A549 (cell line): ENCODE measurements around the gene OGDH. TPM values are rescaled to one million over a fixed set of nuclear protein-coding genes. Genes with fewer than 3 reads are reported as not detected.

Experiments
- BHLHE40 ChIP-seq: IDR thresholded peaks from 2 replicates; pipeline ENCODE4 v1.6.1; 2012; ENCODE audit warnings: low read depth, low read length, inconsistent platforms
- CBX8 ChIP-seq: fragments of 200-600 bp; sonication (generic); IDR thresholded peaks from 2 replicates; pipeline ENCODE4 v1.6.1; 2016
- CHD4 ChIP-seq: fragments of 200-600 bp; sonication (generic); IDR thresholded peaks from 2 replicates; pipeline ENCODE4 v1.6.1; 2016; ENCODE audit warnings: antibody characterized with exemption, mild to moderate bottlenecking, borderline replicate concordance
- EHF ChIP-seq: fragments of 250-450 bp; sonication (Bioruptor Pico); IDR thresholded peaks from 2 replicates; pipeline ENCODE4 v1.5.0; 2020; ENCODE audit warnings: mild to moderate bottlenecking
- EP300 ChIP-seq, 2 experiments: fragments of >200 bp; sonication (Bioruptor Twin); formaldehyde crosslinking; IDR thresholded peaks; 2 replicates in 1 of 2; 3 replicates in 1 of 2; pipeline ENCODE4 v1.6.1; 2016 to 2017
- FOSB ChIP-seq: fragments of 250-450 bp; sonication (Bioruptor Pico); IDR thresholded peaks from 2 replicates; pipeline ENCODE4 v1.5.0; 2020; ENCODE audit warnings: mild to moderate bottlenecking, moderate library complexity
- FOSL2 ChIP-seq, 2 experiments: fragments of 450-650 bp in 1 of 2; fragments of >200 bp in 1 of 2; sonication (Bioruptor Twin) in 1 of 2; formaldehyde crosslinking; IDR thresholded peaks; 2 replicates each; pipeline versions ENCODE4 v1.5.0 to v1.6.1; 2016 to 2020; ENCODE audit warnings: mild to moderate bottlenecking in 1 of 2, moderate library complexity in 1 of 2
- FOXS1 ChIP-seq: fragments of 250-450 bp; sonication (Bioruptor Pico); IDR thresholded peaks from 2 replicates; pipeline ENCODE4 v1.5.0; 2020; ENCODE audit warnings: mild to moderate bottlenecking, moderate library complexity
- GATA3 ChIP-seq: IDR thresholded peaks from 2 replicates; pipeline ENCODE4 v1.6.1; 2012; ENCODE audit warnings: borderline replicate concordance
- HDAC2 ChIP-seq: fragments of 200-600 bp; sonication (generic); IDR thresholded peaks from 2 replicates; pipeline ENCODE4 v1.6.1; 2016
- HOXB5 ChIP-seq: fragments of 250-450 bp; sonication (Bioruptor Pico); IDR thresholded peaks from 2 replicates; pipeline ENCODE4 v1.5.0; 2020; ENCODE audit warnings: mild to moderate bottlenecking, moderate library complexity
- JUNB ChIP-seq: fragments of >200 bp; sonication (Bioruptor Twin); formaldehyde crosslinking; IDR thresholded peaks from 2 replicates; pipeline ENCODE4 v1.6.1; 2016
- KDM5A ChIP-seq: fragments of 200-600 bp; sonication (generic); IDR thresholded peaks from 2 replicates; pipeline ENCODE4 v1.6.1; 2016; ENCODE audit warnings: antibody characterized with exemption, mild to moderate bottlenecking
- MAFK ChIP-seq: fragments of 450-650 bp; IDR thresholded peaks from 2 replicates; pipeline ENCODE4 v1.6.1; 2014; ENCODE audit not compliant: partially characterized antibody
- MYC ChIP-seq: IDR thresholded peaks from 2 replicates; pipeline ENCODE4 v1.6.1; 2012; ENCODE audit warnings: mild to moderate bottlenecking, inconsistent platforms, low read length, improper control_type of control experiment, borderline replicate concordance
- NR3C1 ChIP-seq: fragments of >200 bp; sonication (Bioruptor Twin); formaldehyde crosslinking; IDR thresholded peaks from 3 replicates; pipeline ENCODE4 v1.6.1; 2017
- POLR2A ChIP-seq: IDR thresholded peaks from 2 replicates; pipeline ENCODE4 v1.6.1; 2012; ENCODE audit warnings: mild to moderate bottlenecking, low read length
- POLR2AphosphoS2 ChIP-seq: conservative IDR thresholded peaks from 2 replicates; pipeline ENCODE4 v1.6.1; 2012; ENCODE audit warnings: low read length, improper control_type of control experiment, inconsistent platforms
- RAD21 ChIP-seq, 2 experiments: fragments of >200 bp in 1 of 2; sonication (Bioruptor Twin) in 1 of 2; formaldehyde crosslinking in 1 of 2; IDR thresholded peaks in 1 of 2; conservative IDR thresholded peaks in 1 of 2; 2 replicates in 1 of 2; 3 replicates in 1 of 2; pipeline ENCODE4 v1.6.1; 2012 to 2018; ENCODE audit warnings: inconsistent platforms in 1 of 2
- RARB ChIP-seq: fragments of 250-450 bp; sonication (Bioruptor Pico); IDR thresholded peaks from 2 replicates; pipeline ENCODE4 v1.8.0; 2021; ENCODE audit warnings: mild to moderate bottlenecking, moderate library complexity
- RCOR1 ChIP-seq: fragments of 150-350 bp; IDR thresholded peaks from 2 replicates; pipeline ENCODE4 v1.6.1; 2014; ENCODE audit warnings: antibody characterized with exemption, low read length, low read depth
- SMC3 ChIP-seq: fragments of >200 bp; sonication (Bioruptor Twin); formaldehyde crosslinking; IDR thresholded peaks from 3 replicates; pipeline ENCODE4 v1.6.1; 2018; ENCODE audit warnings: inconsistent platforms
- TFCP2L1 ChIP-seq: fragments of 250-450 bp; sonication (Bioruptor Pico); IDR thresholded peaks from 2 replicates; pipeline ENCODE4 v1.5.0; 2021; ENCODE audit warnings: mild to moderate bottlenecking
- ZNF302 ChIP-seq: fragments of 250-450 bp; sonication (Bioruptor Pico); IDR thresholded peaks from 2 replicates; pipeline ENCODE4 v1.9.0; 2021; ENCODE audit warnings: inconsistent platforms, mild to moderate bottlenecking, moderate library complexity
- polyA plus RNA-seq, 4 experiments: library from polyadenylated mRNA; depleted of rRNA in 3 of 4; stranded (reverse); fragments of >200 nt; fragmentation: RNase III in 1 of 4; extraction: RNeasy Plus Mini Kit Qiagen cat#74134 plus additional on column Dnase treatment in 1 of 4; gene quantifications; 2 replicates in 3 of 4; 3 replicates in 1 of 4; pipeline ENCODE4 v1.2.3, GENCODE V29; 2011 to 2017
- TF ChIP-seq, protein P1 (sequence below): IDR thresholded peaks from 2 replicates; pipeline ENCODE4 v1.6.1; 2012; ENCODE audit warnings: low read depth, borderline replicate concordance
- TF ChIP-seq, protein P2 (sequence below): IDR thresholded peaks from 2 replicates; pipeline ENCODE4 v1.6.1; 2012
- TF ChIP-seq, protein P3 (sequence below): fragments of 200-600 bp; sonication (generic); IDR thresholded peaks from 2 replicates; pipeline ENCODE4 v1.6.1; 2016; ENCODE audit warnings: antibody characterized with exemption, mild to moderate bottlenecking, moderate library complexity
- TF ChIP-seq, protein P4 (sequence below): fragments of >200 bp; sonication (Bioruptor Twin); formaldehyde crosslinking; IDR thresholded peaks from 2 replicates; pipeline ENCODE4 v1.6.1; 2016
- TF ChIP-seq, protein P5 (sequence below): IDR thresholded peaks from 2 replicates; pipeline ENCODE4 v1.6.1; 2012
- TF ChIP-seq, protein P6 (sequence below): fragments of 250-450 bp; sonication (Bioruptor Pico); IDR thresholded peaks from 2 replicates; pipeline ENCODE4 v1.5.0; 2021; ENCODE audit warnings: mild to moderate bottlenecking, moderate library complexity, borderline replicate concordance
- TF ChIP-seq, protein P7 (sequence below): fragments of >200 bp; sonication (Bioruptor Twin); formaldehyde crosslinking; IDR thresholded peaks from 3 replicates; pipeline ENCODE4 v1.5.1; 2016
- TF ChIP-seq, protein P8 (sequence below): fragments of 150-350 bp; IDR thresholded peaks from 2 replicates; pipeline ENCODE4 v1.6.1; 2014; ENCODE audit warnings: low read depth, mild to moderate bottlenecking, low read length

OGDH gene
- polyA plus RNA-seq, 2 of the 4 experiments (the other 2 are of a cell fraction), result 32.5 to 38.8 TPM

DNA sequence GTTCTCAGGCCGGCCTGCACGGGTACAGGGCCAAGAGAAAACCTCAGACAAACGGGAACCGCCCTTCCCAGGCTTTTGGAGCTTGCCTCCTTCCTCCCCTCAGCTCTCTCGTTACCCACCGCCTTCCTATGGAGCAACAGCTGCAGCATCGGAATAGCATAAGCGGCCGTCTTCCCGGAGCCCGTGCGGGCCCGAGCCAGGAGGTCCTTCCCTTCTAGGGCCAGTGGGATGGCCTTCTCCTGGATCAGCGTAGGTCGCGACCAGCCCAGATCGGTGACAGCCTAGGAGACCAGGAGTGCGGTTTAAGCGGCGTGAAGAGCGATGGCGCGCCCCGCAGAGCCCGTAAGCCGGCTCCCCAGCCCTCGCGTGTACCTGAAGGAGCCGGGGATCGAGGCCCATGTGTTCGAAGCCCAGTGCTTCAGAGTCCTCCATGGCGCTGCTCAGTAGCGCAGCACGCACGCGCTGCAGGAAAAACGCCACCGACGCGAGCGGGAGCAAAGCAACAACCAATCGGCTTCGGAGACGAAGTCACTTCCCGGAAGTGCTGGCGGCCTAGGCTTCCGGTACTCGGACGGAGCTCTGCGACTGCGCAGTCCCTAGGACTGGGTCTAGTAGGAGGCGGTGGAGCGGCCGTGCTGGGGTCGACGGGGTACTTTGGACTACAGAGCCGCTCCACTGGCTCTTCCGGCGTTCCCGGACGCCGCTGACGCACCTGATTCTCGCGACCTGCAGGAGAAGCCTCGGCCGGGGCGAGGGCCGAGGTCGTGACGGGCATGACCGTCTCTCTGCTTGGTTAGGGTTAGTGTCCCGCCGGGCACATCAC is 32.8 kb upstream of the OGDH start, which contains the start of gene DDX56 (continued):
- TF ChIP-seq, protein P1, sequence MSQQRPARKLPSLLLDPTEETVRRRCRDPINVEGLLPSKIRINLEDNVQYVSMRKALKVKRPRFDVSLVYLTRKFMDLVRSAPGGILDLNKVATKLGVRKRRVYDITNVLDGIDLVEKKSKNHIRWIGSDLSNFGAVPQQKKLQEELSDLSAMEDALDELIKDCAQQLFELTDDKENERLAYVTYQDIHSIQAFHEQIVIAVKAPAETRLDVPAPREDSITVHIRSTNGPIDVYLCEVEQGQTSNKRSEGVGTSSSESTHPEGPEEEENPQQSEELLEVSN, result peak; percentile 96
- TF ChIP-seq JUNB (no peak), HOXB5 (CRISPR knock-in tag) (peak; percentile 79; the same call in 1 of the 2 replicates), MYC (peak; percentile 84), POLR2AphosphoS2 (no peak), CBX8 (no peak), FOSL2 (IDR thresholded peaks at IDR 0.05) (no peak), FOSL2 (CRISPR knock-in tag; IDR thresholded peaks at IDR 0.05) (no peak), TFCP2L1 (CRISPR knock-in tag) (no peak), FOSB (no peak), GATA3 (no peak), NR3C1 (no peak), HDAC2 (0 out of 2 replicates have a peak, but pooled peaks have one; percentile 54), CHD4 (no peak), ZNF302 (CRISPR knock-in tag) (no peak), KDM5A (peak; percentile 84), RAD21 (conservative IDR thresholded peaks at IDR 0.05 in 1 of 2, IDR thresholded peaks at IDR 0.05 in 1 of 2) (no peak), BHLHE40 (no peak), MAFK (no peak), POLR2A (peak; percentile 94), EHF (CRISPR knock-in tag) (no peak), SMC3 (no peak), EP300 (IDR thresholded peaks at IDR 0.05) (no peak), FOXS1 (CRISPR knock-in tag) (no peak), RARB (CRISPR knock-in tag) (no peak), RCOR1 (no peak)
- TF ChIP-seq, protein P2, sequence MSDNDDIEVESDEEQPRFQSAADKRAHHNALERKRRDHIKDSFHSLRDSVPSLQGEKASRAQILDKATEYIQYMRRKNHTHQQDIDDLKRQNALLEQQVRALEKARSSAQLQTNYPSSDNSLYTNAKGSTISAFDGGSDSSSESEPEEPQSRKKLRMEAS, result peak; percentile 99
- TF ChIP-seq, protein P3, sequence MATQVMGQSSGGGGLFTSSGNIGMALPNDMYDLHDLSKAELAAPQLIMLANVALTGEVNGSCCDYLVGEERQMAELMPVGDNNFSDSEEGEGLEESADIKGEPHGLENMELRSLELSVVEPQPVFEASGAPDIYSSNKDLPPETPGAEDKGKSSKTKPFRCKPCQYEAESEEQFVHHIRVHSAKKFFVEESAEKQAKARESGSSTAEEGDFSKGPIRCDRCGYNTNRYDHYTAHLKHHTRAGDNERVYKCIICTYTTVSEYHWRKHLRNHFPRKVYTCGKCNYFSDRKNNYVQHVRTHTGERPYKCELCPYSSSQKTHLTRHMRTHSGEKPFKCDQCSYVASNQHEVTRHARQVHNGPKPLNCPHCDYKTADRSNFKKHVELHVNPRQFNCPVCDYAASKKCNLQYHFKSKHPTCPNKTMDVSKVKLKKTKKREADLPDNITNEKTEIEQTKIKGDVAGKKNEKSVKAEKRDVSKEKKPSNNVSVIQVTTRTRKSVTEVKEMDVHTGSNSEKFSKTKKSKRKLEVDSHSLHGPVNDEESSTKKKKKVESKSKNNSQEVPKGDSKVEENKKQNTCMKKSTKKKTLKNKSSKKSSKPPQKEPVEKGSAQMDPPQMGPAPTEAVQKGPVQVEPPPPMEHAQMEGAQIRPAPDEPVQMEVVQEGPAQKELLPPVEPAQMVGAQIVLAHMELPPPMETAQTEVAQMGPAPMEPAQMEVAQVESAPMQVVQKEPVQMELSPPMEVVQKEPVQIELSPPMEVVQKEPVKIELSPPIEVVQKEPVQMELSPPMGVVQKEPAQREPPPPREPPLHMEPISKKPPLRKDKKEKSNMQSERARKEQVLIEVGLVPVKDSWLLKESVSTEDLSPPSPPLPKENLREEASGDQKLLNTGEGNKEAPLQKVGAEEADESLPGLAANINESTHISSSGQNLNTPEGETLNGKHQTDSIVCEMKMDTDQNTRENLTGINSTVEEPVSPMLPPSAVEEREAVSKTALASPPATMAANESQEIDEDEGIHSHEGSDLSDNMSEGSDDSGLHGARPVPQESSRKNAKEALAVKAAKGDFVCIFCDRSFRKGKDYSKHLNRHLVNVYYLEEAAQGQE, result peak; percentile 72
- TF ChIP-seq, protein P4, sequence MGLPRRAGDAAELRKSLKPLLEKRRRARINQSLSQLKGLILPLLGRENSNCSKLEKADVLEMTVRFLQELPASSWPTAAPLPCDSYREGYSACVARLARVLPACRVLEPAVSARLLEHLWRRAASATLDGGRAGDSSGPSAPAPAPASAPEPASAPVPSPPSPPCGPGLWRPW, result no peak
- TF ChIP-seq, protein P5, sequence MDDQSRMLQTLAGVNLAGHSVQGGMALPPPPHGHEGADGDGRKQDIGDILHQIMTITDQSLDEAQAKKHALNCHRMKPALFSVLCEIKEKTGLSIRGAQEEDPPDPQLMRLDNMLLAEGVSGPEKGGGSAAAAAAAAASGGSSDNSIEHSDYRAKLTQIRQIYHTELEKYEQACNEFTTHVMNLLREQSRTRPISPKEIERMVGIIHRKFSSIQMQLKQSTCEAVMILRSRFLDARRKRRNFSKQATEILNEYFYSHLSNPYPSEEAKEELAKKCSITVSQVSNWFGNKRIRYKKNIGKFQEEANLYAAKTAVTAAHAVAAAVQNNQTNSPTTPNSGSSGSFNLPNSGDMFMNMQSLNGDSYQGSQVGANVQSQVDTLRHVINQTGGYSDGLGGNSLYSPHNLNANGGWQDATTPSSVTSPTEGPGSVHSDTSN, result no peak; the same call in 1 of the 2 replicates
- TF ChIP-seq, protein P6, sequence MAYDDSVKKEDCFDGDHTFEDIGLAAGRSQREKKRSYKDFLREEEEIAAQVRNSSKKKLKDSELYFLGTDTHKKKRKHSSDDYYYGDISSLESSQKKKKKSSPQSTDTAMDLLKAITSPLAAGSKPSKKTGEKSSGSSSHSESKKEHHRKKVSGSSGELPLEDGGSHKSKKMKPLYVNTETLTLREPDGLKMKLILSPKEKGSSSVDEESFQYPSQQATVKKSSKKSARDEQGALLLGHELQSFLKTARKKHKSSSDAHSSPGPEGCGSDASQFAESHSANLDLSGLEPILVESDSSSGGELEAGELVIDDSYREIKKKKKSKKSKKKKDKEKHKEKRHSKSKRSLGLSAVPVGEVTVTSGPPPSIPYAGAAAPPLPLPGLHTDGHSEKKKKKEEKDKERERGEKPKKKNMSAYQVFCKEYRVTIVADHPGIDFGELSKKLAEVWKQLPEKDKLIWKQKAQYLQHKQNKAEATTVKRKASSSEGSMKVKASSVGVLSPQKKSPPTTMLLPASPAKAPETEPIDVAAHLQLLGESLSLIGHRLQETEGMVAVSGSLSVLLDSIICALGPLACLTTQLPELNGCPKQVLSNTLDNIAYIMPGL (CRISPR knock-in tag), result no peak
- TF ChIP-seq, protein P7, sequence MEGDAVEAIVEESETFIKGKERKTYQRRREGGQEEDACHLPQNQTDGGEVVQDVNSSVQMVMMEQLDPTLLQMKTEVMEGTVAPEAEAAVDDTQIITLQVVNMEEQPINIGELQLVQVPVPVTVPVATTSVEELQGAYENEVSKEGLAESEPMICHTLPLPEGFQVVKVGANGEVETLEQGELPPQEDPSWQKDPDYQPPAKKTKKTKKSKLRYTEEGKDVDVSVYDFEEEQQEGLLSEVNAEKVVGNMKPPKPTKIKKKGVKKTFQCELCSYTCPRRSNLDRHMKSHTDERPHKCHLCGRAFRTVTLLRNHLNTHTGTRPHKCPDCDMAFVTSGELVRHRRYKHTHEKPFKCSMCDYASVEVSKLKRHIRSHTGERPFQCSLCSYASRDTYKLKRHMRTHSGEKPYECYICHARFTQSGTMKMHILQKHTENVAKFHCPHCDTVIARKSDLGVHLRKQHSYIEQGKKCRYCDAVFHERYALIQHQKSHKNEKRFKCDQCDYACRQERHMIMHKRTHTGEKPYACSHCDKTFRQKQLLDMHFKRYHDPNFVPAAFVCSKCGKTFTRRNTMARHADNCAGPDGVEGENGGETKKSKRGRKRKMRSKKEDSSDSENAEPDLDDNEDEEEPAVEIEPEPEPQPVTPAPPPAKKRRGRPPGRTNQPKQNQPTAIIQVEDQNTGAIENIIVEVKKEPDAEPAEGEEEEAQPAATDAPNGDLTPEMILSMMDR, result no peak
- TF ChIP-seq, protein P8, sequence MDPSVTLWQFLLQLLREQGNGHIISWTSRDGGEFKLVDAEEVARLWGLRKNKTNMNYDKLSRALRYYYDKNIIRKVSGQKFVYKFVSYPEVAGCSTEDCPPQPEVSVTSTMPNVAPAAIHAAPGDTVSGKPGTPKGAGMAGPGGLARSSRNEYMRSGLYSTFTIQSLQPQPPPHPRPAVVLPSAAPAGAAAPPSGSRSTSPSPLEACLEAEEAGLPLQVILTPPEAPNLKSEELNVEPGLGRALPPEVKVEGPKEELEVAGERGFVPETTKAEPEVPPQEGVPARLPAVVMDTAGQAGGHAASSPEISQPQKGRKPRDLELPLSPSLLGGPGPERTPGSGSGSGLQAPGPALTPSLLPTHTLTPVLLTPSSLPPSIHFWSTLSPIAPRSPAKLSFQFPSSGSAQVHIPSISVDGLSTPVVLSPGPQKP, result no peak
